Vagina (tissue), 2 donors: ENCODE data around the gene ARMC5. TPM values are rescaled to one million over a fixed set of nuclear protein-coding genes. Genes with fewer than 3 reads are reported as not detected.

Experiments
- DNase-seq, 2 donors: peaks; one replicate each; pipeline ENCODE4 v3.0.0-alpha.2; 2017; ENCODE audit errors: extremely low spot score in 2 of 2
- H3K27ac ChIP-seq: fragments of 200-600 bp; sonication (generic); one replicate; pipeline ENCODE4 v1.5.1; 2019
- H3K27me3 ChIP-seq: fragments of 200-600 bp; sonication (generic); one replicate; pipeline ENCODE4 v1.5.1; 2019
- H3K36me3 ChIP-seq, 2 donors: fragments of 200-600 bp; sonication (generic); one replicate each; pipeline ENCODE4 v1.5.1; 2017 to 2019
- H3K4me1 ChIP-seq: fragments of 200-600 bp; sonication (generic); one replicate; pipeline ENCODE4 v1.5.1; 2019
- H3K4me3 ChIP-seq, 2 donors: fragments of 200-600 bp; sonication (generic); 1 replicate in 1 of 2; 2 replicates in 1 of 2; pipeline ENCODE4 v1.5.1; 2016 to 2019
- H3K9me3 ChIP-seq: fragments of 200-600 bp; sonication (generic); one replicate; pipeline ENCODE4 v1.5.1; 2019
- POLR2A ChIP-seq, 2 donors: fragments of 450-650 bp; IDR thresholded peaks; one replicate each; pipeline ENCODE4 v1.6.1; 2017; ENCODE audit warnings: antibody characterized with exemption in 2 of 2, mild to moderate bottlenecking in 2 of 2, moderate library complexity in 2 of 2
- POLR2AphosphoS5 ChIP-seq, 2 donors: sonication (generic); formaldehyde crosslinking; IDR thresholded peaks; one replicate each; pipeline ENCODE4 v1.9.0; 2017; ENCODE audit warnings: antibody characterized with exemption in 2 of 2, mild to moderate bottlenecking in 2 of 2, low read depth in 1 of 2; ENCODE audit not compliant: insufficient read depth in 1 of 2
- intact Hi-C: fragments of 100-400 bp; cut with DNase I; formaldehyde crosslinking; loops from one replicate; pipeline ENCODE4 v1.15.1; 2023
- total RNA-seq: library from RNA; depleted of rRNA; stranded (reverse); fragments of >200 nt; gene quantifications from one replicate; pipeline ENCODE4 v1.2.3, GENCODE V29; 2016
- TF ChIP-seq, protein P1 (sequence below), 3 experiments: fragments of 450-650 bp in 2 of 3; fragments of 200-600 bp in 1 of 3; sonication (generic) in 1 of 3; IDR thresholded peaks; one replicate each; pipeline ENCODE4 v1.5.1; 2017 to 2019; ENCODE audit warnings: antibody characterized with exemption in 3 of 3, mild to moderate bottlenecking in 2 of 3, moderate library complexity in 2 of 3

The ARMC5 gene
- total RNA-seq, 1 donor from 2014 or later: 11.3 TPM

DNA sequence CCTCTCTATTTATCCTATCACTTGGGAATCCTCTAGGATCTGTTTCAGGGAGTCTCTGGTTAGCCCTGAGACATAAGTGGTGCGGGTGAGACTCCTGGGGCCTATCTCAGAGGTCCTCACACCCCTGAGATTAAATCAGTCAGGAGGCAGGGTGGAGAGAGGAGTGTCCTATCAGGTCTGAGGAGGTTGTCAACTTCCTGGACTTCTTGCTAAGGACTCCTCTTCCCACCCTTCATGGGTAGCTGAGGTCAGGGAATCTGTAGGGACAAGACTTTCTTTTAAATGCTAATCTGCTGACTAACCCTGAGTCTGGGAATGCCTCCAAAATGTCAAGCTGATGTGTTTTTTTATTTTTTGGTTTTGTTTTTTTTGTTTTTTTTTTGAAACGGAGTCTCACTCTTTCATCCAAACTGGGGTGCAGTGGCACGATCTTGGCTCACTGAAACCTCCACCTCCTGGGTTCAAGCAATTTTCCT, 6.6 kb upstream of the ARMC5 start:
- no peak for DNase-seq

DNA sequence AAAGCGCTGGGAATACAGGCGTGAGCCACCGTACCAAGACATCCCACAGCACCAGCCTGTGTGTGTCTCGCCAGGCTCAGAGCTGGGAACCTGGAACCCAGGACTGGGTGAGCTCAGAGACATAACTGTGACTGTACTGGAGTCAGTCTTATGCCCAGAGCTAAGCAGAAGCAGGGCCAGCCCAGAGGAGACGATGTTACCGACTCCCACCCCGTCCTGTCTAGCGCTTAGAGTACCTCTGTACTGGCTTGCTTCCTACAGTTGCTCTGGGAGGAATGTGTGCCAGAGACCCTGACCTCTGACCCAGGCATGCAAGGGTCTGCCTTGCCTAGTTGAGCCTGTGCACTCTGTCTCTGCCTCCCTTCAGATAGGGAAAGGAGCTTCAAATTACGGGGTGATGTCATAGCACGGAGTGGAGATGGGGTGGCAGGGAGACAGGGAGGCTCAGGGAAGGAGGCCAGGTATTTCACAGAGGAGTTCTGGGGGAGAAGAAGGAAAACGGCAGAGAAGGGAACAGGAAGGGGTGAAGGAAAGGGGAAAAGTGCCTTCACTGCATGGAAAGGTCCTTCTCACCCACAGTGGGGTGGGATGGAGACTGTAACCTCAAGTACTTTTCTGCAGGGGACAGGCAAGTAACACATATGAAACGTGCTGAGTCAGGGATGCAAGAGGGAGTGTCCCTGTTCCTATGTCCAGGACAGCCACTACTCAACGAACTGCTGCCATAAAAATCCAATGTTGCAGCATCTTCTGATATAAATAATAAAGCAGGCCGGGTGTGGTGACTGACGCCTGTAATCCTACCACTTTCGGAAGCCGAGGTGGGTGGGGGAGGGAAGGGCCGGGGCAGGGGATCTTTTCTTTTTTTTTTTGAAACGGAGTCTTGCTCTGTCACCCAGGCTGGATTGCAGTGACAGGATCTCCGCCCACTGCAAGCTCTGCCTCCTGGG, 5.8 kb upstream of the ARMC5 start:
- Histone ChIP-seq H3K4me3 (peak overlapping the region in 1 of 2 donors; percentile 4), H3K36me3 (peaks cover 0 to 4% of the 10 kb centered on the region in 2 donors), H3K27ac (peak overlapping the region; percentile 84), H3K27me3 (no peaks in the 10 kb centered on the region), H3K9me3 (no peaks in the 10 kb centered on the region), H3K4me1 (peaks cover 73% of the 10 kb centered on the region)
- TF ChIP-seq POLR2AphosphoS5 (IDR thresholded peaks at IDR 0.05; ENCODE audit: insufficient read depth in 1 of 2, low read depth in 1 of 2): peak; percentile 46 to 54
- TF ChIP-seq POLR2A (IDR thresholded peaks at IDR 0.05): no peak
- intact Hi-C loops: loop anchor here (10.0 kb wide), 1 partner anchor 421 kb away; the partner anchor contains the start of gene ZNF267
- no peak for DNase-seq

More for the DNA sequence above, 6.6 kb upstream of the ARMC5 start:
- no peaks in the 10 kb centered on the region for H3K9me3 ChIP-seq
- H3K4me3 ChIP-seq: no peak overlapping the region
- H3K27ac ChIP-seq: peak overlapping the region; percentile 84
- peaks cover 66% of the 10 kb centered on the region for H3K4me1 ChIP-seq
- TF ChIP-seq POLR2AphosphoS5 (IDR thresholded peaks at IDR 0.05; ENCODE audit: insufficient read depth in 1 of 2, low read depth in 1 of 2): peak in 1 of 2 donors; percentile 66
- no peak for TF ChIP-seq POLR2A (IDR thresholded peaks at IDR 0.05)
- TF ChIP-seq, protein P1, sequence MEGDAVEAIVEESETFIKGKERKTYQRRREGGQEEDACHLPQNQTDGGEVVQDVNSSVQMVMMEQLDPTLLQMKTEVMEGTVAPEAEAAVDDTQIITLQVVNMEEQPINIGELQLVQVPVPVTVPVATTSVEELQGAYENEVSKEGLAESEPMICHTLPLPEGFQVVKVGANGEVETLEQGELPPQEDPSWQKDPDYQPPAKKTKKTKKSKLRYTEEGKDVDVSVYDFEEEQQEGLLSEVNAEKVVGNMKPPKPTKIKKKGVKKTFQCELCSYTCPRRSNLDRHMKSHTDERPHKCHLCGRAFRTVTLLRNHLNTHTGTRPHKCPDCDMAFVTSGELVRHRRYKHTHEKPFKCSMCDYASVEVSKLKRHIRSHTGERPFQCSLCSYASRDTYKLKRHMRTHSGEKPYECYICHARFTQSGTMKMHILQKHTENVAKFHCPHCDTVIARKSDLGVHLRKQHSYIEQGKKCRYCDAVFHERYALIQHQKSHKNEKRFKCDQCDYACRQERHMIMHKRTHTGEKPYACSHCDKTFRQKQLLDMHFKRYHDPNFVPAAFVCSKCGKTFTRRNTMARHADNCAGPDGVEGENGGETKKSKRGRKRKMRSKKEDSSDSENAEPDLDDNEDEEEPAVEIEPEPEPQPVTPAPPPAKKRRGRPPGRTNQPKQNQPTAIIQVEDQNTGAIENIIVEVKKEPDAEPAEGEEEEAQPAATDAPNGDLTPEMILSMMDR (IDR thresholded peaks at IDR 0.05): no peak
- intact Hi-C loops: loop anchor here (10.0 kb wide), 1 partner anchor 422 kb away; the partner anchor contains the start of gene ZNF267
- no peaks in the 10 kb centered on the region for H3K27me3 ChIP-seq
- peaks cover 0 to 4% of the 10 kb centered on the region in 2 donors for H3K36me3 ChIP-seq

DNA sequence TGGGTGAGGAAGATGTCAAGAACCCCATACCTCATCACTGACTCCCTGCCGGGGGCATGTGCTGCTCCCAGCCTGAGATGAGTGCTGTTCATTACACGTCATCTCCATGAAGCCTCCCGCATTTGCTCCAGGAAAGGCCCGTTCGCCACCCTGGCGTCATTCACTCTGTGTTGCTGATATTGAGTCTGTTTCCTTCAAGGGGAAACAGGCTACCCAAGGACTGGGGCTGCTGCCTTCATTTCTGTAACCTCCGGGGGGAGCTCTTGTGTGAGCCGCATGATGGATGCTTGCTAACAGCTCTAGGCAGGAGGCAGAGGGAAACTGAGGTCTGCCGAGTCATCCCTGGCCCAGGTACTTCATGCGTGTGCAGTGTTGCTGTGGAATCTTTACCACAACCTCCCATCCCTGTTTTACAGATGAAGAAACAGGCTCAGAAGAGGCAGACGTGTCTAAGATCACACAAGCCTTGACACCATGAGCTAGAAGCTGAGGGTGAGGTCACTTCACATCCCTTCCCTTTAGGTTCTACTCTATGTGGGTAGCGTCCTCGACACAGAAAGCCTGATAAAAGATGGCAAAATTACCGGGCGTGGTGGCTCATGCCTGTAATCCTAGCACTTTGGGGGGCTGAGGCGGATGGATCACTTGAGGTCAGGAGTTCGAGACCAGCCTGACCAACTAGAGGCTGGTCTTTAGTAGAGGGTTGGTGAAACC, 3.5 kb upstream of the ARMC5 start:
- H3K27ac ChIP-seq: peak overlapping the region; percentile 84
- no peaks in the 10 kb centered on the region for H3K27me3 ChIP-seq
- no peaks in the 10 kb centered on the region for H3K9me3 ChIP-seq
- DNase-seq: no peak
- TF ChIP-seq, protein P1 (IDR thresholded peaks at IDR 0.05): no peak
- TF ChIP-seq POLR2AphosphoS5 (IDR thresholded peaks at IDR 0.05; ENCODE audit: insufficient read depth in 1 of 2, low read depth in 1 of 2) (no peak), POLR2A (IDR thresholded peaks at IDR 0.05) (no peak)
- peaks cover 82% of the 10 kb centered on the region for H3K4me1 ChIP-seq
- intact Hi-C loops: loop anchor here (10.0 kb wide), 1 partner anchor 419 kb away; the partner anchor contains the start of gene ZNF267
- H3K36me3 ChIP-seq: peaks cover 0 to 4% of the 10 kb centered on the region in 2 donors
- no peak overlapping the region for H3K4me3 ChIP-seq

DNA sequence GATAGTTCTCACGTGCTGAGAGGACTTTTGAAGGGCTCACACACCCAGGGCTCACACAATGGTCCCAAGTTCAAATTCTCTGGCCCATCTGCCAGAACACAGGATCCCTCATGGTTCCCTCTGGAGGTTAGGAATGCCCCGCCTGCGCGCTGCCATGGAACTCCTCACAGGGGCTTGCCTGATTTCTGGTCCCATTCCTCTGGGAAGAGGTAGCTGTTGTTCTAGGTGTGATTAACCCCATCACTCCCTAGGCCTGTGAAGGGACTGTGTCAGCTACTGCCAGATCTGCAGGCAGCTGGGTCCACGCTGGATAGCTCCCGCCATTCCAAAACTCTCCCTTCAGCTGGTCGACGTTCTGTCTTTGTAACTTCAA, 2.3 kb upstream of the ARMC5 start:
- H3K9me3 ChIP-seq: no peaks in the 10 kb centered on the region
- no peak for DNase-seq
- H3K27me3 ChIP-seq: no peaks in the 10 kb centered on the region
- H3K27ac ChIP-seq: no peak overlapping the region
- peaks cover 0 to 8% of the 10 kb centered on the region in 2 donors for H3K36me3 ChIP-seq
- peaks cover 76% of the 10 kb centered on the region for H3K4me1 ChIP-seq
- H3K4me3 ChIP-seq: no peak overlapping the region
- TF ChIP-seq POLR2A (IDR thresholded peaks at IDR 0.05) (no peak), POLR2AphosphoS5 (IDR thresholded peaks at IDR 0.05; ENCODE audit: insufficient read depth in 1 of 2, low read depth in 1 of 2) (no peak)
- TF ChIP-seq, protein P1 (IDR thresholded peaks at IDR 0.05): no peak
- intact Hi-C loops: loop anchor here (10.0 kb wide), 1 partner anchor 418 kb away; the partner anchor contains the start of gene ZNF267
